Pancreas (tissue), 10 donors: Measurements from ENCODE around the gene POLN. TPM values are rescaled to one million over a fixed set of nuclear protein-coding genes. Genes with fewer than 3 reads are reported as not detected.

Experiments
- ATAC-seq, 4 donors: fragments of 200-7000 bp; cut with Tn5 transposase; one replicate each; pipeline versions ENCODE4 v1.8.0 to v1.9.1; 2020; ENCODE audit warnings: mild to moderate bottlenecking in 4 of 4, moderate library complexity in 4 of 4
- DNase-seq, 6 donors: peaks; one replicate each; pipeline ENCODE4 v3.0.0-alpha.2; 2020
- FAIRE-seq: peaks from 2 replicates; lab custom pipeline; 2012; peaks lifted over from hg19 to GRCh38; lab: Jason Lieb, UNC
- H3K27ac ChIP-seq, 4 donors: fragments of 200-600 bp; sonication (generic); 1 replicate in 3 of 4; 2 replicates in 1 of 4; pipeline versions ENCODE4 v1.5.0 to v1.8.0; 2020
- H3K27me3 ChIP-seq, 4 donors: fragments of 200-600 bp; one replicate each; pipeline ENCODE4 v1.8.0; 2021
- H3K36me3 ChIP-seq, 3 donors: fragments of 200-600 bp; sonication (generic) in 1 of 3; one replicate each; pipeline versions ENCODE4 v1.5.0 to v1.8.0; 2020 to 2021
- H3K4me1 ChIP-seq, 3 donors: fragments of 200-600 bp; one replicate each; pipeline ENCODE4 v1.8.0; 2021
- H3K4me3 ChIP-seq, 4 donors: fragments of 200-600 bp; sonication (generic) in 2 of 4; one replicate each; pipeline versions ENCODE4 v1.5.0 to v1.8.0; 2020 to 2021
- H3K9me3 ChIP-seq, 4 donors: fragments of 200-600 bp; one replicate each; pipeline ENCODE4 v1.8.0; 2021
- CTCF ChIP-seq, 4 donors: fragments of 200-600 bp; sonication (generic) in 3 of 4; IDR thresholded peaks; one replicate each; pipeline versions ENCODE4 v1.5.0 to v1.8.0; 2021; ENCODE audit warnings: antibody characterized with exemption in 4 of 4
- WGBS, 2 donors: extraction: QIAGEN DNeasy Blood & Tissue Kit; methylation state at CpG; one replicate each; pipeline ENCODE4 v1.1.7; 2013; 5-methylcytosine and 5-hydroxymethylcytosine counted together
- intact Hi-C, 3 donors: fragments of 100-400 bp; cut with DNase I; formaldehyde crosslinking; loops; one replicate each; pipeline versions ENCODE4 v1.11.1 to v1.14.2; 2022
- polyA plus RNA-seq, 2 donors: library from polyadenylated mRNA; stranded (reverse); fragments of 200-250 nt; gene quantifications; one replicate each; pipeline ENCODE4 v1.2.3, GENCODE V29; 2013
- total RNA-seq, 6 donors: library from RNA; stranded (reverse); fragmentation: NEBNext Ultra II Directional in 4 of 6; extraction: Animal tissue kit (Norgen Biotek cat#: 25700) in 4 of 6; gene quantifications; one replicate each; pipeline versions ENCODE4 v1.2.1 to v1.2.4, GENCODE V29; 2021 to 2023
- donor health status: healthy with polysubstance abuse.
- donor health status: DM: no; HTN: no; CAD: no; lungs with moderate emphysema.
- donor health status: DM: no; HTN: no; CAD: no.
- donor health status: control.
- donor health status: control.
- donor health status: Bipolar disorder and iron deficiency.
- donor health status: DM: yes; HTN: yes; CAD: no.
- donor health status: DM: no; HTN: no; CAD: no.
- donor health status: DM: no; HTN: no; CAD: no.
- donor health status: DM: yes; HTN: yes; CAD: no.

POLN gene
- total and polyA plus RNA-seq, 8 donors: 0.95 to 3.6 (median 1.9) TPM

- WGBS, 2 donors: 79 to 83% methylated on average over 7 of the region's 7 CpGs
- TF ChIP-seq CTCF (IDR thresholded peaks at IDR 0.05): no peak
- no peaks in the 10 kb centered on the region for H3K9me3 ChIP-seq
- intact Hi-C loops: no loop called here
- no peaks in the 10 kb centered on the region for H3K27me3 ChIP-seq
- H3K27ac ChIP-seq: no peak overlapping the region
- no peak for FAIRE-seq
- no peak for ATAC-seq
- no peaks in the 10 kb centered on the region for H3K4me1 ChIP-seq
- no peak overlapping the region for H3K4me3 ChIP-seq
- no peaks in the 10 kb centered on the region for H3K36me3 ChIP-seq
- DNase-seq: no peak
Measured at GRCh38 chr4:2096073-2096609, 145.8 kb downstream of the POLN start.

GRCh38 chr4:2095236-2096072 lies 146.5 kb downstream of the POLN start:
- 91 to 93% methylated on average over 16 of the region's 16 CpGs for WGBS, 2 donors
- no peak for DNase-seq
- ATAC-seq: no peak
- no peaks in the 10 kb centered on the region for H3K4me1 ChIP-seq
- no peaks in the 10 kb centered on the region for H3K27me3 ChIP-seq
- intact Hi-C loops: no loop called here
- FAIRE-seq: no peak
- H3K9me3 ChIP-seq: no peaks in the 10 kb centered on the region
- H3K36me3 ChIP-seq: no peaks in the 10 kb centered on the region
- H3K4me3 ChIP-seq: no peak overlapping the region
- no peak overlapping the region for H3K27ac ChIP-seq
- TF ChIP-seq CTCF (IDR thresholded peaks at IDR 0.05): no peak

- H3K36me3 ChIP-seq: no peaks in the 10 kb centered on the region
- no peaks in the 10 kb centered on the region for H3K9me3 ChIP-seq
- 90 to 95% methylated on average over 4 of the region's 4 CpGs for WGBS, 2 donors
- no peak overlapping the region for H3K4me3 ChIP-seq
- H3K27me3 ChIP-seq: no peaks in the 10 kb centered on the region
- FAIRE-seq: no peak
- H3K27ac ChIP-seq: no peak overlapping the region
- intact Hi-C loops: no loop called here
- DNase-seq: no peak
- no peak for TF ChIP-seq CTCF (IDR thresholded peaks at IDR 0.05)
- no peak for ATAC-seq
- H3K4me1 ChIP-seq: no peaks in the 10 kb centered on the region
Measured at GRCh38 chr4:2094545-2094944, 147.4 kb downstream of the POLN start.

- no peak for FAIRE-seq
- 91 to 98% methylated on average over 6 of the region's 6 CpGs for WGBS, 2 donors
Measured at GRCh38 chr4:2093265-2093664, 148.7 kb downstream of the POLN start.

More at GRCh38 chr4:2093265-2093664, 148.7 kb downstream of the POLN start:
- no peaks in the 10 kb centered on the region for H3K27me3 ChIP-seq
- intact Hi-C loops: no loop called here
- H3K9me3 ChIP-seq: no peaks in the 10 kb centered on the region
- H3K4me3 ChIP-seq: no peak overlapping the region
- DNase-seq (no peak), ATAC-seq (no peak)
- H3K27ac ChIP-seq: no peak overlapping the region
- no peak for TF ChIP-seq CTCF (IDR thresholded peaks at IDR 0.05)
- H3K36me3 ChIP-seq: no peaks in the 10 kb centered on the region
- peaks cover 0 to 4% (median 0%) of the 10 kb centered on the region in 3 donors for H3K4me1 ChIP-seq
